Endothelial cell of umbilical vein (primary cell): ENCODE data around the gene GPRC5D. TPM values are rescaled to one million over a fixed set of nuclear protein-coding genes. Genes with fewer than 3 reads are reported as not detected.

Experiments
- BruUV-seq: library from RNA; stranded (reverse); fragments of 400-500 nt; replicated peaks from 2 replicates; lab custom pipeline; 2021; lab: Mats Ljungman, UMichigan
- CTCF ChIA-PET: fragments of 300-600, 350-600 bp; sonication (Branson Sonifier 250); formaldehyde crosslinking; loops from one replicate; lab custom pipeline; 2021; ENCODE audit warnings: antibody characterized with exemption, inconsistent platforms; lab: Charles Lee
- POLR2A ChIA-PET: fragments of 300-600, 350-600 bp; sonication (Branson Sonifier 250); formaldehyde crosslinking; loops from one replicate; lab custom pipeline; 2021; ENCODE audit warnings: antibody characterized with exemption, inconsistent platforms; lab: Charles Lee
- DNase-seq: peaks from one replicate; pipeline ENCODE4 v3.0.0-alpha.2; 2011; ENCODE audit warnings: low read depth, low spot score
- FAIRE-seq: peaks from 2 replicates; lab custom pipeline; 2011; peaks lifted over from hg19 to GRCh38; lab: Jason Lieb, UNC
- H2AFZ ChIP-seq: 2 replicates; pipeline ENCODE4 v1.6.0; 2012; ENCODE audit warnings: low read depth, low read length, control low read depth, inconsistent platforms
- H3K27ac ChIP-seq: 2 replicates; pipeline ENCODE4 v1.5.1; 2011; ENCODE audit warnings: low read depth, mild to moderate bottlenecking, control low read depth, low read length, moderate library complexity; ENCODE audit not compliant: insufficient read depth
- H3K27me3 ChIP-seq, 2 experiments: 2 replicates each; pipeline versions ENCODE4 v1.6.0 to v1.6.1; 2011; ENCODE audit warnings: low read length in 2 of 2, mixed read lengths in 1 of 2; ENCODE audit not compliant: control insufficient read depth in 2 of 2, insufficient read depth in 2 of 2
- H3K36me3 ChIP-seq, 2 experiments: 2 replicates in 1 of 2; 3 replicates in 1 of 2; pipeline ENCODE4 v1.5.1; 2011; ENCODE audit warnings: low read length in 2 of 2, mild to moderate bottlenecking in 1 of 2, moderate library complexity in 1 of 2; ENCODE audit not compliant: control insufficient read depth in 2 of 2, insufficient read depth in 2 of 2; ENCODE audit errors: extremely low read depth in 1 of 2
- H3K4me1 ChIP-seq: 3 replicates; pipeline ENCODE4 v1.5.1; 2011; ENCODE audit warnings: mild to moderate bottlenecking, low read length; ENCODE audit not compliant: control insufficient read depth, insufficient read depth; ENCODE audit errors: extremely low read depth
- H3K4me2 ChIP-seq: 2 replicates; pipeline ENCODE4 v1.6.1; 2011; ENCODE audit warnings: low read length, control low read depth, mixed read lengths; ENCODE audit not compliant: insufficient read depth
- H3K4me3 ChIP-seq, 3 experiments: fragments of 200-600 bp in 1 of 3; sonication (generic), shearing (Covaris generic) in 1 of 3; replicated peaks in 1 of 3; 2 replicates each; pipeline ENCODE4 v1.5.1; 2011 to 2016; ENCODE audit warnings: control low read depth in 3 of 3, low read length in 3 of 3, mild to moderate bottlenecking in 2 of 3, inconsistent platforms in 1 of 3, low read depth in 1 of 3, moderate library complexity in 1 of 3; ENCODE audit not compliant: insufficient read depth in 1 of 3
- H3K79me2 ChIP-seq: 2 replicates; pipeline ENCODE4 v1.6.0; 2012; ENCODE audit warnings: low read length, inconsistent platforms; ENCODE audit not compliant: control insufficient read depth, insufficient read depth
- H3K9ac ChIP-seq: replicated peaks from 2 replicates; pipeline ENCODE3; 2011; ENCODE audit warnings: low read length, control low read depth; ENCODE audit not compliant: insufficient read depth; ENCODE audit errors: extremely low read depth
- H3K9me1 ChIP-seq: replicated peaks from 3 replicates; pipeline ENCODE4 v1.6.0; 2011; ENCODE audit warnings: mild to moderate bottlenecking, low read length; ENCODE audit not compliant: control insufficient read depth, insufficient read depth; ENCODE audit errors: extremely low read depth
- H3K9me3 ChIP-seq: replicated peaks from 2 replicates; pipeline ENCODE4 v1.5.1; 2012; ENCODE audit warnings: low read length, inconsistent platforms; ENCODE audit not compliant: control insufficient read depth, insufficient read depth
- H4K20me1 ChIP-seq: replicated peaks from 2 replicates; pipeline ENCODE3; 2011; ENCODE audit warnings: mild to moderate bottlenecking, low read length; ENCODE audit not compliant: control insufficient read depth, insufficient read depth; ENCODE audit errors: extremely low read depth
- EZH2 ChIP-seq: IDR thresholded peaks from 2 replicates; pipeline ENCODE4 v1.6.1; 2012; ENCODE audit warnings: borderline replicate concordance, low read depth, mild to moderate bottlenecking, moderate library complexity, low read length, inconsistent platforms; ENCODE audit not compliant: severe bottlenecking
- JUN ChIP-seq: IDR thresholded peaks from 2 replicates; pipeline ENCODE4 v1.6.1; 2011; ENCODE audit warnings: borderline replicate concordance, low read depth; ENCODE audit not compliant: insufficient read length, insufficient read depth
- MYC ChIP-seq: IDR thresholded peaks from one replicate; pipeline ENCODE4 v1.6.1; 2011; ENCODE audit warnings: mild to moderate bottlenecking, low read depth, low read length
- POLR2A ChIP-seq: IDR thresholded peaks from 2 replicates; pipeline ENCODE4 v1.6.1; 2012; ENCODE audit warnings: low read depth, mild to moderate bottlenecking, control low read depth, low read length
- POLR2AphosphoS5 ChIP-seq: IDR thresholded peaks from 2 replicates; pipeline ENCODE4 v1.6.1; 2012; ENCODE audit warnings: low read depth, mild to moderate bottlenecking, control low read depth, low read length, moderate library complexity; ENCODE audit not compliant: insufficient read depth
- dilution Hi-C: fragments of 300-500 bp; cut with MboI; formaldehyde crosslinking; loops from one replicate; pipeline ENCODE4 v1.15.0; 2019; ENCODE audit warnings: low sequenced_read_pairs; ENCODE audit not compliant: extremely low pct_ligation_motif_present
- intact Hi-C: fragments of 100-400 bp; cut with micrococcal nuclease; formaldehyde crosslinking; loops from one replicate; pipeline ENCODE4 v1.10.0; 2022
- polyA plus RNA-seq, 4 experiments: library from polyadenylated mRNA; depleted of rRNA in 3 of 4; stranded (reverse) in 3 of 4; unstranded in 1 of 4; fragments of >200 nt; gene quantifications; 2 replicates each; pipeline versions ENCODE4 v1.2.1 to v1.2.3, GENCODE V29; 2011 to 2012; ENCODE audit warnings: missing spikeins in 1 of 4
- total RNA-seq: library from RNA; stranded (reverse); gene quantifications from 2 replicates; pipeline ENCODE4 v1.2.3, GENCODE V29; 2021
- TF ChIP-seq, protein P1 (sequence below), 2 donors: IDR thresholded peaks; 1 replicate in 1 of 2; 2 replicates in 1 of 2; pipeline ENCODE4 v1.5.1; 2011; ENCODE audit warnings: low read length in 2 of 2, mild to moderate bottlenecking in 2 of 2, moderate library complexity in 2 of 2, control low read depth in 1 of 2, inconsistent platforms in 1 of 2, low read depth in 1 of 2; ENCODE audit not compliant: insufficient read depth in 1 of 2; ENCODE audit errors: extremely low read depth in 1 of 2

Gene GPRC5D
- total and polyA plus RNA-seq, 2 donors (not counting 3 experiments of a cell fraction or from before 2014, with no cell fraction given) = not detected

DNA sequence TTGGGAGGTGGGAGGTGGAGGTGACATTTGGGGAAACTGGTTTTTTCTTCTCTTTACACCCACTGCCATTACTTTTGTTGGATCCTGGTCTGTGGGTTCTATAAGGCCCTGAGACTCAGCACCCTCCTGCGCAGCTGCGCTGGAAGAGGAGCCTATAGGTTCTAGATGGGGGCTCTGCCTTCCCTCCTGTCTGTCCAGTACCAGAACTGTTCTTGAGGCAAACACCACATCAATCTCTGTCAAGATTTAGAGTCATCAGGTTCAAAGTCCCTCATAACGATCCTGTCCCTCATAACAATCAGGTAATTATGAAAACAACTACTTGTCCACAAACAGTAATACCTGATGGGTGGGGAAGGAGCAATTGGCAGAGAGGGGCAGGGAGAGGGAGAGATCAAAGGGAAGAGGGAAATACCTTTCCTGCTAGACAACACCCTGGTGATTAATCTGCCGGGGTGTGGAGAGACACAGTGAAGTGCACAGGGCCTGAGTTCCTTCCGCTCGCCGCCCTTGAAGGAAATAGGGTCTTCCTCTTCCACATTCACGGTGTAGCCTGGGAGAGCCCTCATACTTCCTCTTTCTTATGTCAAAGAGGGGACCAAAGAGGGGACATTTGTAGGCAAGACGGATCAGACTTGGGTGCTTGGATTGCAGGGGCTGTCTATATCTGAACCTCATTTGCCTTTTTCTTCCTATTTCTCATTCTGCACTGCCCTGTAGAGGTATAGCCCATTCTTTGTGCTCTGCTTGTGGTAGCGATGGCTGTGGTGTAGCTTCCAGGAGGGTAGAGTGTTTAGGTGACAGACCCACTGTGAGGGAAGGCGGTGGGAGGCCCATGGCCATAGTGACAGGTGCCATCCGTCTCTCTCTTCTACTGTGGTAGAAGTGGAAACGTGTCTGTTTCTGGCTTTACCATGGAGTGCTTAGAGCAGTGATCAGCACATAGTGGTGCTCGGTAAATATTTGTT is 48.0 kb downstream of the GPRC5D start:
- FAIRE-seq = no peak
- Histone ChIP-seq H3K4me1 (peaks cover 46% of the 10 kb centered on the region), H3K9me1 (no peaks in the 10 kb centered on the region), H3K27ac (peak overlapping the region; percentile 10), H3K36me3 (no peaks in the 10 kb centered on the region), H3K4me2 (no peak overlapping the region), H3K9ac (no peak overlapping the region), H3K79me2 (peaks cover 18% of the 10 kb centered on the region), H3K9me3 (no peaks in the 10 kb centered on the region), H3K27me3 (no peaks in the 10 kb centered on the region), H4K20me1 (no peaks in the 10 kb centered on the region), H3K4me3 (no peak overlapping the region), H2AFZ (no peak overlapping the region)
- no TSS peak for BruUV-seq
- ChIA-PET CTCF (interaction anchor here (0.6 to 5.6 kb wide), 4 partner anchors 11 to 116 kb away, joined by 3 to 30 read pairs (median 3); no protein-coding TSS in a partner anchor), POLR2A (no interaction called here)
- TF ChIP-seq, protein P1, sequence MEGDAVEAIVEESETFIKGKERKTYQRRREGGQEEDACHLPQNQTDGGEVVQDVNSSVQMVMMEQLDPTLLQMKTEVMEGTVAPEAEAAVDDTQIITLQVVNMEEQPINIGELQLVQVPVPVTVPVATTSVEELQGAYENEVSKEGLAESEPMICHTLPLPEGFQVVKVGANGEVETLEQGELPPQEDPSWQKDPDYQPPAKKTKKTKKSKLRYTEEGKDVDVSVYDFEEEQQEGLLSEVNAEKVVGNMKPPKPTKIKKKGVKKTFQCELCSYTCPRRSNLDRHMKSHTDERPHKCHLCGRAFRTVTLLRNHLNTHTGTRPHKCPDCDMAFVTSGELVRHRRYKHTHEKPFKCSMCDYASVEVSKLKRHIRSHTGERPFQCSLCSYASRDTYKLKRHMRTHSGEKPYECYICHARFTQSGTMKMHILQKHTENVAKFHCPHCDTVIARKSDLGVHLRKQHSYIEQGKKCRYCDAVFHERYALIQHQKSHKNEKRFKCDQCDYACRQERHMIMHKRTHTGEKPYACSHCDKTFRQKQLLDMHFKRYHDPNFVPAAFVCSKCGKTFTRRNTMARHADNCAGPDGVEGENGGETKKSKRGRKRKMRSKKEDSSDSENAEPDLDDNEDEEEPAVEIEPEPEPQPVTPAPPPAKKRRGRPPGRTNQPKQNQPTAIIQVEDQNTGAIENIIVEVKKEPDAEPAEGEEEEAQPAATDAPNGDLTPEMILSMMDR (IDR thresholded peaks at IDR 0.05; ENCODE audit: extremely low read depth in 1 of 2, insufficient read depth in 1 of 2, low read depth in 1 of 2, low read length in 2 of 2) = no peak
- TF ChIP-seq POLR2AphosphoS5 (no peak), POLR2A (no peak), EZH2 (no peak), JUN (no peak), MYC (no peak)
- no peak for DNase-seq
- intact Hi-C loops = loop anchor here (5.0 kb wide), 1 partner anchor 193 kb away; no protein-coding TSS in a partner anchor
- dilution Hi-C loops = no loop called here
